GM20431 (cell line): Measurements from ENCODE around the gene TMEM72.

Source experiments
- in situ Hi-C: fragments of 300-500 bp; cut with MseI, MboI; formaldehyde crosslinking; loops from one replicate; pipeline ENCODE4 v1.15.0; 2020; ENCODE audit warnings: low sequenced_read_pairs; ENCODE audit not compliant: unreplicated experiment

TMEM72 gene

DNA sequence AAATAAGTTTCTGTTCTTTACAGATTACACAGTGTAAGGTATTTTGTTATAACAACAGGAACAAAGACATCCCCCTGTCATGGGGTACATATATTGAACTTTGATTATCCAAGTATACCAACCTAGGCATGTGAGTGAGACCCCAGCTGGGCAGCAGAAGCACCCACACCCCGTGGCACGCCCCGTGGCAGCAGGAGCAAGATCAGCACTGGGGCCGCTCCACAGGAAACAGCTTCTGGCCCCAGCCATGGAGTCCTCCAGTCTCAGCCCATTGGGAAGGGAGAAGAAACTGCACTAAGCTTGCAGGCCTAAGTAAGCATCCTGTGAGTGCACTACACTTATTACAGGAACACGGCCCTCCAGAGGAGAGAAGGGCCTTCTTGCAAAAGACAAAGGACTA is 24.2 kb upstream of the TMEM72 start:
- in situ Hi-C loops, result no loop called here

GRCh38 chr10:44888886-44889285 is 22.3 kb upstream of the TMEM72 start:
- in situ Hi-C loops, result no loop called here

- in situ Hi-C loops, result no loop called here
Observed at GRCh38 chr10:44889834-44890233, 21.3 kb upstream of the TMEM72 start.

- in situ Hi-C loops, result no loop called here
Observed at GRCh38 chr10:44890696-44891563, 20.2 kb upstream of the TMEM72 start.

DNA sequence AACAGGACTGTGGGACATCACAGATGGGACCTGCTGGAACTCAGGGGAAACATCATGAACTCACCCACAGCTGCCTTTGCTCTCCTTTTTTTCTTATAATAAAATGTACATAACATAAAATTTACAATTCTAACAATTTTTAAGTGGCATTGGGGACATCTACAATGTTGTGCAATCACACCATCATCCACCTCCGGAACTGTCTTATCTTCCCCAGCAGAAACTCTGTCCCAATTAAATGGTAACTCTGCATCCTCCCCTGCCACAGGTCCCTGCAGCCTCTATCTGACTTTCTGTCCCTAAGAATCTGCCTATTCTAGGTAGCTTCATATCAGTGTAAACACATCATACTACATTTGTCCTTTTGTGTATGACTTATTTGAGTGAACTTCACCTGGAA is 19.4 kb upstream of the TMEM72 start:
- in situ Hi-C loops, result no loop called here

DNA sequence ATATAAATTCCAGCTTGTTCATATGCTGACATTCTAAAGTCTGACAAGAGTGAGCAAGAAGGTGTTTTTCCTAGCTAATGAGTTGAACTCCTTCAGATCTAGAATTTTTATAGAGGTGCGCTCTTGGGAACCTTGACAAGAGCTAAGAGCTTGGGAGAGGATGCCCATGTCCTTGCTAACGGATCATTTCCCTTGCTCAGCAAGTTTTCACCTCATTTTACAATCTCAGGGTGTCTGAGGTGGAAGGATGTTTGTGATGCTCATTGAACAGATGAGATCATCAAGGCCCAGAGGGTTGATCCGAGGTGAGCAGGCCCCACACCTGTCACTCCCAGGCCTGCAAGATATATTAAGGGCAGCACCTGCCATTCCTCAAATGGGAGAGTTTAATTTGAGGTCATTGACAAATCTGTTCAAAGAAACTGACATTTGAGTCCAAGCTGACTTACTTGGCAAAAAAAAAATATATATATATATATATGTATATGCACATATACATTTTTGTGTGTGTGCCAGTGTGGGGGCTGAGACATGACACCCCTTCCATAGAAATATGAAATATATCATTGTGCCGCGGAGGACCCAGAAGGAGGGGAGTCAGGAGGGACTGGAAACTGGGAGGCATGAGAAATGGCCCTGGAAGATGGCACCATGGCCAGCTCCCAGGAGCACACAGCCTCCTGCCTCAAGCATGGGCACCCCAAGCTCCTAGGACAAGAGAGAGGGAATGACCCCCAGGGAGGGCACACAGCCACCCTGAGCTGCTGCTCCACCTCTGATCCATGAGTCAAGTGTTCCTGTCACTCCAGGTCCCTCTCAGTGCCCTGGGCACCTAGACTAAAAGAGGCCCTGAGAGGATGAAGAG is 17.3 kb upstream of the TMEM72 start:
- in situ Hi-C loops, result no loop called here

GRCh38 chr10:44894691-44895090 is 16.4 kb upstream of the TMEM72 start:
- in situ Hi-C loops, result no loop called here

DNA sequence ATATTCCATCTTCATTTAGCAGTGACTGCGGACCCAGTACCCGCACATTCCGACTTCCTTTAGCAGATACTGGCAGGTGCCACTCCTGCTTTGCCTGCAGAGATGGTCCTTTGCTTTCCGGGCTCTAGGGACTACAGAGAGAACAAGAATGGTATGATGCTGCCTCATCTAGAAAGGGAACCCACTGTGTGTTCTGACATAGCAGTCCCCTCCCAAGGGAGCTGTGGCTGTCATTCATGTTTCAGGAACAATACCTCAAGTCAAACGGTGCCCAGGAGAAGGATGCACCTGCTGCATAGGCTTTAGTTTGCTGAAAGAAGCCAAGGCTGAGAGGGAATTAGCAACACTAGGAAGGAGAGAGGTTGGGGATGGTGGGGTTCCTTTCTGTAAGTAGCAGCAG is 15.9 kb upstream of the TMEM72 start:
- in situ Hi-C loops, result no loop called here

DNA sequence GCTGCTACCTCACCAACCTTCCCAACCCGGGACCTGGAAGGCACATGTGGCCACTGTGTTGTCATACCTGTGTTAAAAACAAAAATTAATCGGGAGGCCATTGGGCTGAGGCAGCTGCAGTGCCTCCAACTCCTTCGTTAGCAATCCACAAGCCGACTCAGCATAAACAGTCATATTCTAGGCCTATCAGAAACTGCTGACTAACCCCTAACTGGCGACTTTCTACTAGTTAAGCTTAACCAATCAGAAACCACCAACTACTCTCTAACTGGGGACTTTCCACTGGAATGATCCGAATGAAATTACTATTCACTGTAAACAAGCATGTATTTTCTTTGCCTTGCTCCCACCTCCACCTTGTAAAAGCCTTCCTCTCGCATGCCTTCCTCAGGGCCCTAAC is 14.1 kb upstream of the TMEM72 start:
- in situ Hi-C loops, result no loop called here

- in situ Hi-C loops, result no loop called here
Observed at GRCh38 chr10:44898665-44899064, 12.5 kb upstream of the TMEM72 start.

DNA sequence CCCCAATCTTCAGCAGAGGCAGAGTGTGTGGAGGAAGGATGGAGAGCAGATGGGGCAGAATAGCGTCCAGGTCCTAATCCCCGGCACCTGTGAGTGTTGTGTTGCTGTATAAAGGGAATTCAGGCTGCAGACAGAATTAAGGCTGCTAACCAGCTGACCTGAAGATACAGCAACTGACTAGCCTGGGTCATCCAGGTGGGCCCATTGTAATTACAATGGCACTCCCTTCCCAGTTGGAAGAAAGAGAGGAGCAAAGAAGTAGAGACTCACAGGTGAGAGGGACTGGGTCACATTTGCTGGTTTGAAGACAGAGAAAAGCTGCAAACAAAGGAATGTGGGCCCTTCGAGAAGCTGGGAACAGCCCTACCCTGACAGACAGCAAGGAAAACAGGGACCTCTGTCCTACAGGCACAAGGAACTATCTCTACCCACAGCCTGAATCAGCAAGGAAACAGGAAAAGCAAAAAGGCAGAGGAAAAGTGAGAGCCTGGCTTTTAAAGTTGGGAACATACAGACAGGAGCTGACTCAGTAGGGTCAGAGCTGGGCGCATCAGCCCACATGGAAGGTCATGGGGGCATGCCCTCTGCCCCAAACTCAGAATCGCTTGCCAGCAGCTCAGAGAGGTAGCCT is 11.6 kb upstream of the TMEM72 start:
- in situ Hi-C loops, result no loop called here

DNA sequence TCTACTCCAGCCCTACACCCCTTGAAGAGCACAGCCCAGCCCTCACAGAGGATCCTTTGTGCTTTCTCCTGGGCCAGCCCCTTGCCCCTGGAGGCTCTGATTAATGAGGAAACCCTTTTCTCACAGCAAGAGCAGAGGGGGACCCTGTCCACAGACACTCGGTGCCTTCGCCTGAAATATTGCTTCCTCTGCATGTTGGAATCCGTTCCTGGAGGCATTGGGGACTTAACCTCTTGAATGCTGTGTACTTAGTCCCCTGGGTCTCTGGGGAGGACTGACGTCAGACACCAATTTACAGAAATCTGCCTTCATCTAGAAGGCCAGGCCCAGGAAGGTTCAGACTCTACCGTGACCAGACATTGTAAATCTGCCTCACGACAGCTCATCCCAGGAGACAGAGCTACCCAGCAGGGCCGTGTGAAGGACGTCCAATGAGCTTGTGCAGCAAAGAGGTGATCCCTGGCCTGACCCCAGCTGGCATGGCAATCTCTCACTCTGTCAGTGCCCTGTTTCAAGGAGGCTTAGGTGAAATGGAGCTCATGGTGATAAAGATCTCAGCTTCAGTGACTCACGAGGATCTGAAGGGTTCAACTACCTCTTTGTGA is 8.1 kb upstream of the TMEM72 start:
- in situ Hi-C loops, result no loop called here

GRCh38 chr10:44906486-44906885 is 4.7 kb upstream of the TMEM72 start:
- in situ Hi-C loops, result no loop called here

DNA sequence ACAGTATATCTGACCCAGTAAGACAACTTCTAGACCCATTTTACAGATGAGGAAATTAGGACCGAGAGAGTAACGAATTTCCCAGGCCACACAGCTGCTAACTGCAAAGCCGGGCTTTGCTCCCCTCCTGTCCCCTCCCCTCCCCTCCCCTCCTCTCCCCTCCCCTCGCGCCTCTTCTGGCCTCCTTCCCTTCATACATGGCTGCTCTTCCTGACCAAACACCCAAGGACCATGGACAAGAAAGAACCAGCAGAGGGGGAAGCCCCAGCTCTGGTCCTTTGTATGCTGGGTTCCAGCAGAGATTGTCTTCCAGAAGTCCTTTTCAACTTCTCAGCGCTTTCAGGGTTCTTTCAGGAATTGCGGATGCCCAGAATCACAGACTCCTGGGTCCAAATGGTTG is 3.6 kb upstream of the TMEM72 start:
- in situ Hi-C loops, result no loop called here

GRCh38 chr10:44908066-44908749 is 2.9 kb upstream of the TMEM72 start:
- in situ Hi-C loops, result no loop called here

GRCh38 chr10:44908936-44909630 is 2.1 kb upstream of the TMEM72 start:
- in situ Hi-C loops, result no loop called here

DNA sequence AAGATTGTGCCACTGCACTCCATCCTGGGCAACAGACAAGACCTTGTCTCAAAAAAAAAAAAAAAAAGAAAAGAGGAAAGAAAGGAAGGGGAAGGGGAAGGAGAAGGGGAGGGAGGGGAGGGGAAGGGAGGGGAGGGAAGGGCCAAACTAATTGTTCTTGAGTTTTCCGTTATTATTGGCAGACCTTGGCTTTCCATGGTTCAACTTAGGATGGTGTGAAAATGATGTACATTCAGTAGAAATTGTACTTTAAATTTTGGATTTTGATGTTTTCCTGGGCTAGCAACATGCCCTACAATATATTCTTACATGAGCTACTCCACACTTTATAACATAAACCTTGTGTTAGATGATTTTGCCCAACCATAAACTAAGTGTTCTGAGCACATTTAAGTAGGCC is 1.2 kb upstream of the TMEM72 start:
- in situ Hi-C loops, result no loop called here

GRCh38 chr10:44910602-44911001 is 535 bp upstream of the TMEM72 start:
- in situ Hi-C loops, result no loop called here

- in situ Hi-C loops, result no loop called here
Observed at GRCh38 chr10:44911951-44912350, 814 bp downstream of the TMEM72 start.
